GM12878 (cell line): ENCODE measurements around the gene NELFE. TPM values are rescaled to one million over a fixed set of nuclear protein-coding genes. Genes with fewer than 3 reads are reported as not detected.
"Not testable (repeated sequence)": the region's sequence is repeated elsewhere in the genome, so short reads cannot be mapped to it uniquely, and the experiment has no call there.

ENCODE experiments used
- ATAC-seq: fragments of 200-7000 bp; cut with Tn5 transposase; 3 replicates; pipeline ENCODE4 v1.9.1; 2020; ENCODE audit warnings: mild to moderate bottlenecking, moderate library complexity
- BruUV-seq: library from RNA; stranded (reverse); fragments of 400-500 nt; replicated peaks from 2 replicates; lab custom pipeline; 2021; lab: Mats Ljungman, UMichigan
- CTCF ChIA-PET: fragments of 300-600 bp; sonication (Branson Sonifier 250); formaldehyde crosslinking; extraction: SDS; loops from one replicate; lab custom pipeline; 2021; ENCODE audit warnings: inconsistent platforms; lab: Yijun Ruan, JAX
- POLR2A ChIA-PET: fragments of 350-600 bp; formaldehyde crosslinking; extraction: SDS; loops from one replicate; lab custom pipeline; 2021; ENCODE audit warnings: inconsistent platforms; lab: Charles Lee
- RAD21 ChIA-PET: fragments of 300-600 bp; sonication (Branson Sonifier 250); formaldehyde crosslinking; loops from one replicate; lab custom pipeline; 2023; ENCODE audit warnings: antibody characterized with exemption; ENCODE audit not compliant: unreplicated experiment; lab: Charles Lee
- SMC1A ChIA-PET: fragments of 300-600 bp; sonication (Branson Sonifier 250); formaldehyde crosslinking; loops from one replicate; lab custom pipeline; 2023; ENCODE audit not compliant: unreplicated experiment, uncharacterized antibody; lab: Charles Lee
- DNase-seq: peaks from one replicate; pipeline ENCODE4 v3.0.0-alpha.2; 2011; ENCODE audit warnings: low read depth, low spot score
- FAIRE-seq: peaks from 3 replicates; lab custom pipeline; 2011; peaks lifted over from hg19 to GRCh38; lab: Jason Lieb, UNC
- H2AFZ ChIP-seq: 2 replicates; pipeline ENCODE4 v1.6.0; 2011; ENCODE audit warnings: low read depth, low read length, control low read depth; ENCODE audit not compliant: control insufficient read depth
- H3K27ac ChIP-seq: 2 replicates; pipeline ENCODE4 v1.5.1; 2011; ENCODE audit warnings: control low read depth; ENCODE audit not compliant: control insufficient read depth, insufficient read depth
- H3K27me3 ChIP-seq, 2 experiments: replicated peaks in 1 of 2; 2 replicates each; pipeline versions ENCODE4 v1.6.0 to v1.6.1; 2011; ENCODE audit warnings: low read length in 1 of 2; ENCODE audit not compliant: control insufficient read depth in 2 of 2, insufficient read depth in 2 of 2
- H3K36me3 ChIP-seq, 2 experiments: 2 replicates each; pipeline ENCODE4 v1.5.1; 2011; ENCODE audit warnings: low read length in 1 of 2; ENCODE audit not compliant: control insufficient read depth in 2 of 2, insufficient read depth in 2 of 2
- H3K4me1 ChIP-seq: 2 replicates; pipeline ENCODE4 v1.6.1; 2011; ENCODE audit warnings: mild to moderate bottlenecking, low read length, moderate library complexity, mixed read lengths; ENCODE audit not compliant: control insufficient read depth, insufficient read depth
- H3K4me2 ChIP-seq: 2 replicates; pipeline ENCODE4 v1.6.0; 2011; ENCODE audit warnings: control low read depth; ENCODE audit not compliant: control insufficient read depth, insufficient read depth
- H3K4me3 ChIP-seq: fragments of 200-600 bp; sonication (generic); 2 replicates; pipeline ENCODE4 v1.5.1; 2016
- H3K79me2 ChIP-seq: 2 replicates; pipeline ENCODE4 v1.6.0; 2011; ENCODE audit warnings: low read length; ENCODE audit not compliant: control insufficient read depth, insufficient read depth
- H3K9ac ChIP-seq: 2 replicates; pipeline ENCODE4 v1.8.0; 2011; ENCODE audit warnings: low read length, control low read depth, mixed read lengths; ENCODE audit not compliant: control insufficient read depth, insufficient read depth
- H3K9me3 ChIP-seq: replicated peaks from 3 replicates; pipeline ENCODE4 v1.5.1; 2011; ENCODE audit warnings: mild to moderate bottlenecking, low read length; ENCODE audit not compliant: control insufficient read depth, insufficient read depth
- H4K20me1 ChIP-seq: 2 replicates; pipeline ENCODE4 v1.6.0; 2011; ENCODE audit not compliant: control insufficient read depth, insufficient read depth
- WGBS: methylation state at CpG from one replicate; pipeline ENCODE4 v1.1.6; 2016; ENCODE audit warnings: low lambda C conversion rate; ENCODE audit not compliant: insufficient replicate concordance, insufficient coverage; ENCODE audit errors: missing lambda C conversion rate; 5-methylcytosine and 5-hydroxymethylcytosine counted together
- in situ Hi-C: fragments of 300-500 bp; cut with MboI; formaldehyde crosslinking; loops from 9 replicates; pipeline ENCODE4 v1.14.3; 2018; ENCODE audit warnings: mixed read lengths
- intact Hi-C: fragments of 100-400 bp; cut with micrococcal nuclease; formaldehyde crosslinking; loops from one replicate; pipeline ENCODE4 v1.14.2; 2022; ENCODE audit not compliant: unreplicated experiment
- polyA plus RNA-seq, 11 experiments: library from polyadenylated mRNA; depleted of rRNA in 4 of 11; unstranded in 6 of 11; stranded (reverse) in 5 of 11; fragments of >200 nt; fragmentation: Nextera tagmentation in 4 of 11; fragmentation: Illumina TruSeq in 1 of 11; extraction: Ambion mirVana in 4 of 11; extraction: Trizol in 1 of 11; gene quantifications; 1 replicate in 1 of 11; 2 replicates in 10 of 11; pipeline versions ENCODE4 v1.2.1 to v1.2.3, GENCODE V29; 2011 to 2016; ENCODE audit warnings: inconsistent platforms in 2 of 11, missing spikeins in 2 of 11, low read depth in 1 of 11
- total RNA-seq, 4 experiments: library from RNA; depleted of rRNA in 3 of 4; stranded (reverse); fragments of >200 nt in 3 of 4; fragmentation: Illumina TruSeq in 1 of 4; extraction: Trizol in 1 of 4; gene quantifications; 2 replicates each; pipeline versions ENCODE4 v1.2.1 to v1.2.3, GENCODE V29; 2013 to 2021

The NELFE gene
- total and polyA plus RNA-seq, 10 of the 15 experiments (the other 5 are each of a cell fraction or from before 2014, with no cell fraction given) = 8.5 to 105 (median 59.7) TPM

GRCh38 chr6:32003301-32003700 lies 44.5 kb upstream of the NELFE start:
- no CpG with 5 or more reads among the region's 7 CpGs for WGBS
- in situ Hi-C loops, H2AFZ ChIP-seq, FAIRE-seq, BruUV-seq, DNase-seq, POLR2A ChIA-PET, RAD21 ChIA-PET, H3K4me3 ChIP-seq, H3K4me1 ChIP-seq, H4K20me1 ChIP-seq, H3K9ac ChIP-seq, H3K27me3 ChIP-seq, H3K36me3 ChIP-seq, CTCF ChIA-PET, SMC1A ChIA-PET, H3K4me2 ChIP-seq, H3K9me3 ChIP-seq, ATAC-seq, H3K27ac ChIP-seq, intact Hi-C loops, H3K79me2 ChIP-seq: not testable (repeated sequence)

GRCh38 chr6:32002546-32003268 lies 43.9 kb upstream of the NELFE start:
- H4K20me1 ChIP-seq, ATAC-seq, RAD21 ChIA-PET, H3K9me3 ChIP-seq, H3K79me2 ChIP-seq, H3K9ac ChIP-seq, H2AFZ ChIP-seq, BruUV-seq, CTCF ChIA-PET, POLR2A ChIA-PET, DNase-seq, FAIRE-seq, H3K36me3 ChIP-seq, intact Hi-C loops, H3K27me3 ChIP-seq, H3K4me1 ChIP-seq, H3K4me2 ChIP-seq, SMC1A ChIA-PET, H3K27ac ChIP-seq, in situ Hi-C loops, H3K4me3 ChIP-seq: not testable (repeated sequence)
- no CpG with 5 or more reads among the region's 15 CpGs for WGBS

- intact Hi-C loops, ATAC-seq, H3K79me2 ChIP-seq, H2AFZ ChIP-seq, in situ Hi-C loops, H3K36me3 ChIP-seq, BruUV-seq, DNase-seq, RAD21 ChIA-PET, H3K9ac ChIP-seq, H3K4me1 ChIP-seq, H3K4me2 ChIP-seq, H3K27ac ChIP-seq, H3K4me3 ChIP-seq, POLR2A ChIA-PET, SMC1A ChIA-PET, FAIRE-seq, H3K27me3 ChIP-seq, CTCF ChIA-PET, H3K9me3 ChIP-seq, H4K20me1 ChIP-seq: not testable (repeated sequence)
- WGBS = 75% methylated on average over 4 of the region's 6 CpGs
These were observed 37.6 kb upstream of the NELFE start for GRCh38 chr6:31996385-31996784.

GRCh38 chr6:31994421-31994820 lies 35.6 kb upstream of the NELFE start:
- RAD21 ChIA-PET, H4K20me1 ChIP-seq, H3K4me2 ChIP-seq, H3K4me3 ChIP-seq, DNase-seq, H3K36me3 ChIP-seq, ATAC-seq, intact Hi-C loops, POLR2A ChIA-PET, BruUV-seq, H3K27ac ChIP-seq, H2AFZ ChIP-seq, H3K79me2 ChIP-seq, CTCF ChIA-PET, H3K4me1 ChIP-seq, H3K9ac ChIP-seq, SMC1A ChIA-PET, H3K9me3 ChIP-seq, in situ Hi-C loops, FAIRE-seq, H3K27me3 ChIP-seq: not testable (repeated sequence)
- WGBS = 50% methylated on average over 2 of the region's 14 CpGs
